RWPE2 (cell line): ENCODE measurements around the gene GAP43.

Experiments
- ATAC-seq: fragments of 200-7000 bp; cut with Tn5 transposase; 3 replicates; pipeline ENCODE4 v1.9.1; 2021; ENCODE audit warnings: low read depth
- DNase-seq: peaks from one replicate; pipeline ENCODE4 v3.0.0-alpha.2; 2020; ENCODE audit warnings: low spot score
- H3K27ac ChIP-seq: fragments of 450-650 bp; 2 replicates; pipeline ENCODE4 v1.5.1; 2017; ENCODE audit warnings: mild to moderate bottlenecking; ENCODE audit not compliant: poor library complexity, severe bottlenecking
- H3K27me3 ChIP-seq: fragments of 250-450 bp; sonication (Bioruptor Pico); 2 replicates; pipeline ENCODE4 v1.5.1; 2021; ENCODE audit warnings: mild to moderate bottlenecking, moderate library complexity; ENCODE audit not compliant: insufficient read depth, poor library complexity, severe bottlenecking
- H3K36me3 ChIP-seq: fragments of 250-450 bp; sonication (Bioruptor Pico); 2 replicates; pipeline ENCODE4 v1.5.1; 2020; ENCODE audit warnings: low read depth, mild to moderate bottlenecking, moderate library complexity
- H3K4me1 ChIP-seq: fragments of 250-450 bp; sonication (Bioruptor Pico); 2 replicates; pipeline ENCODE4 v1.5.1; 2021; ENCODE audit warnings: mild to moderate bottlenecking, moderate library complexity; ENCODE audit not compliant: insufficient read depth, poor library complexity, severe bottlenecking
- H3K4me3 ChIP-seq: fragments of 250-450 bp; sonication (Bioruptor Pico); 2 replicates; pipeline ENCODE4 v1.5.1; 2021; ENCODE audit warnings: mild to moderate bottlenecking, moderate library complexity; ENCODE audit not compliant: severe bottlenecking
- H3K9me3 ChIP-seq: fragments of 250-450 bp; sonication (Bioruptor Pico); 2 replicates; pipeline ENCODE4 v1.5.1; 2021; ENCODE audit warnings: mild to moderate bottlenecking, moderate library complexity; ENCODE audit not compliant: severe bottlenecking
- CTCF ChIP-seq: fragments of 450-650 bp; IDR thresholded peaks from one replicate; pipeline ENCODE4 v1.5.1; 2017; ENCODE audit warnings: mild to moderate bottlenecking, moderate library complexity; ENCODE audit not compliant: poor library complexity, severe bottlenecking

The GAP43 gene

DNA sequence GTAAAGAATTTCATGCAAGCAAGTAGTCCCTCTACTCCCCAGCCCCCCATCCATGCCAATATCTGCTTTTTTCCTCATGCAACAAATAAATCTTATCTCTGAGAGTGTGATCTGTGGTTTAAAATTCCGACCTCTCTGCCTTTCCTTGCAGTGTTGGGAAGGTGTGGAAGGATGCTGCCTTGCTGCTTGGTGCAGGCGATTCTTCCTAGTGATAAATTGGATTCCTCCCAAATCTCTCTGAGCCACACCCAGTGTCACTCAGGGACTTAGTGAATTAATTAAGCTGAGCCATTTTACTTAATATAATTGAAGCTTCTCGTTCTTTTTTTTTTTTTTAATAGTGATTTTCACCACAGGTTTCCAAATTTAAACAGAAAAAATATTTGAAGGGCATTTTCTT is 3.4 kb downstream of the GAP43 start:
- no peak for ATAC-seq
- no peak overlapping the region for H3K4me3 ChIP-seq

GRCh38 chr3:115627180-115628074 is 4.1 kb downstream of the GAP43 start:
- no peak overlapping the region for H3K4me3 ChIP-seq
- no peaks in the 10 kb centered on the region for H3K9me3 ChIP-seq
- H3K4me1 ChIP-seq = no peaks in the 10 kb centered on the region
- H3K27me3 ChIP-seq = peaks cover 39% of the 10 kb centered on the region
- ATAC-seq (no peak), DNase-seq (no peak)
- TF ChIP-seq CTCF = no peak
- no peak overlapping the region for H3K27ac ChIP-seq
- no peaks in the 10 kb centered on the region for H3K36me3 ChIP-seq

More for the DNA sequence above, 3.4 kb downstream of the GAP43 start:
- no peak for DNase-seq
- TF ChIP-seq CTCF = no peak
- H3K4me1 ChIP-seq = no peaks in the 10 kb centered on the region
- H3K27me3 ChIP-seq = peaks cover 43% of the 10 kb centered on the region
- no peak overlapping the region for H3K27ac ChIP-seq
- no peaks in the 10 kb centered on the region for H3K9me3 ChIP-seq
- no peaks in the 10 kb centered on the region for H3K36me3 ChIP-seq

- no peaks in the 10 kb centered on the region for H3K36me3 ChIP-seq
- TF ChIP-seq CTCF = no peak
- no peak overlapping the region for H3K4me3 ChIP-seq
- no peaks in the 10 kb centered on the region for H3K4me1 ChIP-seq
- ATAC-seq (no peak), DNase-seq (no peak)
- peaks cover 33% of the 10 kb centered on the region for H3K27me3 ChIP-seq
- H3K9me3 ChIP-seq = no peaks in the 10 kb centered on the region
- H3K27ac ChIP-seq = no peak overlapping the region
Observed at GRCh38 chr3:115628075-115628412, 4.7 kb downstream of the GAP43 start.

DNA sequence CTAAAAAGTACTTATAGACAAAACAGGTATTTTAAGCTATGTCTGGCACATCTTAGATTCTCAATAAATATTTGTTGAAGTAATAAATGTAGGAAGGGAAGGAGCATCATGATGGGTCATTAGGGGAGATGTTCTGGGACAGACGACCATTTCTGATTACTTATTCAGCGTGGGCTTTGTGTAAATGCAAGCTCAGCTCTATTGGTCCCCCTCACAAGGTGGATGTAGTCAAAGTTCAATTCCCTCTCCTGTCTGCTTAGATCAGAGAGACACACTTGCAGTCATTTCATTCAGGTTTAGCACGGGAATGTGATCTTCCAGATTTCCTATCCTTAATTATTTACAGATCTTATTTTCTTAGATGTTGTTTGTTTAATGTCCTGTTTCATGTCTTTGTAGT is 7.5 kb downstream of the GAP43 start:
- TF ChIP-seq CTCF = no peak
- Histone ChIP-seq H3K9me3 (no peaks in the 10 kb centered on the region), H3K4me3 (no peak overlapping the region), H3K27ac (no peak overlapping the region), H3K4me1 (no peaks in the 10 kb centered on the region), H3K27me3 (peaks cover 6% of the 10 kb centered on the region), H3K36me3 (no peaks in the 10 kb centered on the region)
- ATAC-seq (no peak), DNase-seq (no peak)

GRCh38 chr3:115632026-115632425 is 8.7 kb downstream of the GAP43 start:
- H3K4me1 ChIP-seq = no peaks in the 10 kb centered on the region
- no peaks in the 10 kb centered on the region for H3K36me3 ChIP-seq
- DNase-seq = no peak
- no peak for ATAC-seq
- H3K27me3 ChIP-seq = no peaks in the 10 kb centered on the region
- H3K4me3 ChIP-seq = no peak overlapping the region
- TF ChIP-seq CTCF = no peak
- no peak overlapping the region for H3K27ac ChIP-seq
- H3K9me3 ChIP-seq = no peaks in the 10 kb centered on the region
